Esophagus squamous epithelium (tissue), 5 donors: ENCODE measurements around the gene MPIG6B. TPM values are rescaled to one million over a fixed set of nuclear protein-coding genes. Genes with fewer than 3 reads are reported as not detected.
A peak's percentile ranks its signal among the peaks of the same experiment; 100 is the strongest.

Experiments
- DNase-seq: peaks from one replicate; lab custom pipeline; 2025; lab: John Stamatoyannopoulos, UW
- H3K27ac ChIP-seq, 4 donors: fragments of 200-600 bp; sonication (generic); one replicate each; pipeline ENCODE4 v1.5.1; 2016 to 2019; ENCODE audit warnings: mild to moderate bottlenecking in 1 of 4
- H3K27me3 ChIP-seq, 4 donors: fragments of 200-600 bp; sonication (generic); 1 replicate in 3 of 4; 2 replicates in 1 of 4; pipeline versions ENCODE4 v1.5.1 to v1.6.0; 2017 to 2021; ENCODE audit warnings: antibody characterized with exemption in 1 of 4
- H3K36me3 ChIP-seq, 3 donors: fragments of 200-600 bp; sonication (generic); one replicate each; pipeline ENCODE4 v1.5.1; 2016 to 2019
- H3K4me1 ChIP-seq, 3 donors: fragments of 200-600 bp; sonication (generic); one replicate each; pipeline ENCODE4 v1.5.1; 2017 to 2019
- H3K4me3 ChIP-seq, 4 donors: fragments of 200-600 bp; sonication (generic); 1 replicate in 3 of 4; 2 replicates in 1 of 4; pipeline ENCODE4 v1.5.1; 2016 to 2019; ENCODE audit warnings: mild to moderate bottlenecking in 2 of 4, moderate library complexity in 1 of 4
- H3K9me3 ChIP-seq, 3 donors: fragments of 200-600 bp; sonication (generic); one replicate each; pipeline ENCODE4 v1.5.1; 2016 to 2019
- CTCF ChIP-seq, 6 experiments: fragments of 450-650 bp in 4 of 6; fragments of 200-600 bp in 2 of 6; sonication (generic) in 2 of 6; IDR thresholded peaks; one replicate each; pipeline ENCODE4 v1.5.1; 2016 to 2019; ENCODE audit warnings: antibody characterized with exemption in 6 of 6, mild to moderate bottlenecking in 4 of 6, moderate library complexity in 4 of 6
- POLR2A ChIP-seq, 4 donors: fragments of 450-650 bp; IDR thresholded peaks; one replicate each; pipeline ENCODE4 v1.6.1; 2017; ENCODE audit warnings: antibody characterized with exemption in 4 of 4, mild to moderate bottlenecking in 4 of 4, moderate library complexity in 3 of 4
- WGBS, 2 donors: methylation state at CpG; one replicate each; pipeline ENCODE4 v1.1.5; 2018; 5-methylcytosine and 5-hydroxymethylcytosine counted together
- intact Hi-C: fragments of 100-400 bp; cut with DNase I; formaldehyde crosslinking; loops from one replicate; pipeline ENCODE4 v1.15.0; 2022
- total RNA-seq, 4 donors: library from RNA; depleted of rRNA; stranded (reverse); fragments of >200 nt; gene quantifications; one replicate each; pipeline ENCODE4 v1.1.0, GENCODE V29; 2016
- donor health status: DM: yes; HTN: yes; CAD: no.

Gene MPIG6B
- total RNA-seq, 4 donors from 2014 or later: 0.12 to 1.4 (median 0.73) TPM

GRCh38 chr6:31762878-31763618 is 39.9 kb downstream of the MPIG6B start:
- intact Hi-C loops: no loop called here
- 62 to 78% methylated on average over 2 to 4 of the region's 8 CpGs for WGBS, 2 donors
- H3K9me3 ChIP-seq: no peaks in the 10 kb centered on the region
- peaks cover 0 to 28% (median 3%) of the 10 kb centered on the region in 3 donors for H3K4me1 ChIP-seq
- H3K36me3 ChIP-seq: peaks cover 0 to 22% (median 0%) of the 10 kb centered on the region in 3 donors
- peak overlapping the region in 2 of 4 donors; percentile 33 to 49 for H3K27ac ChIP-seq
- TF ChIP-seq POLR2A (IDR thresholded peaks at IDR 0.05) (no peak), CTCF (IDR thresholded peaks at IDR 0.05) (no peak)
- H3K4me3 ChIP-seq: no peak overlapping the region
- DNase-seq: no peak
- no peaks in the 10 kb centered on the region for H3K27me3 ChIP-seq

- intact Hi-C loops: no loop called here
- peak overlapping the region in 2 of 4 donors; percentile 33 to 49 for H3K27ac ChIP-seq
- DNase-seq: no peak
These were observed 40.4 kb downstream of the MPIG6B start for GRCh38 chr6:31763619-31763940.

GRCh38 chr6:31764198-31764597 is 41.0 kb downstream of the MPIG6B start:
- WGBS, 2 donors: 77 to 84% methylated on average over 4 of the region's 4 CpGs
- Histone ChIP-seq H3K27me3 (no peaks in the 10 kb centered on the region), H3K27ac (no peak overlapping the region), H3K4me1 (peaks cover 0 to 28% (median 3%) of the 10 kb centered on the region in 3 donors), H3K4me3 (no peak overlapping the region), H3K36me3 (peaks cover 0 to 22% (median 0%) of the 10 kb centered on the region in 3 donors), H3K9me3 (no peaks in the 10 kb centered on the region)
- DNase-seq: no peak
- TF ChIP-seq POLR2A (IDR thresholded peaks at IDR 0.05) (no peak), CTCF (IDR thresholded peaks at IDR 0.05) (no peak)
- intact Hi-C loops: no loop called here

More at GRCh38 chr6:31763619-31763940, 40.4 kb downstream of the MPIG6B start:
- Histone ChIP-seq H3K27me3 (no peaks in the 10 kb centered on the region), H3K36me3 (peaks cover 0 to 22% (median 0%) of the 10 kb centered on the region in 3 donors), H3K4me3 (no peak overlapping the region), H3K9me3 (no peaks in the 10 kb centered on the region), H3K4me1 (peaks cover 0 to 28% (median 3%) of the 10 kb centered on the region in 3 donors)
- TF ChIP-seq POLR2A (IDR thresholded peaks at IDR 0.05): no peak
- TF ChIP-seq CTCF (IDR thresholded peaks at IDR 0.05): no peak
- WGBS, 2 donors: 0 to 30% methylated on average over 1 of the region's 1 CpG

- Histone ChIP-seq H3K27me3 (no peaks in the 10 kb centered on the region), H3K36me3 (peaks cover 0 to 12% (median 0%) of the 10 kb centered on the region in 3 donors), H3K9me3 (no peaks in the 10 kb centered on the region), H3K4me3 (no peak overlapping the region), H3K27ac (no peak overlapping the region), H3K4me1 (peaks cover 3 to 38% (median 3%) of the 10 kb centered on the region in 3 donors)
- intact Hi-C loops: loop anchor here (5.0 kb wide), 1 partner anchor 88 kb away; no protein-coding TSS in a partner anchor
- 85 to 86% methylated on average over 6 to 9 of the region's 9 CpGs for WGBS, 2 donors
- TF ChIP-seq CTCF (IDR thresholded peaks at IDR 0.05) (no peak), POLR2A (IDR thresholded peaks at IDR 0.05) (no peak)
- no peak for DNase-seq
These were observed 42.4 kb downstream of the MPIG6B start for GRCh38 chr6:31765559-31765909.
